ENCODE results near the gene RNF138.

The RNF138 gene

GRCh38 chr18:32139835-32140283 lies 48.2 kb downstream of the RNF138 start:
- H3K79me2 ChIP-seq (ENCODE audit: insufficient read depth, low read length) = no peaks in the 10 kb centered on the region
- H3F3A ChIP-seq (ENCODE audit: low read depth) = no peaks in the 10 kb centered on the region
- no peak overlapping the region for H3K4me3 ChIP-seq (ENCODE audit: low read length, poor library complexity, severe bottlenecking)
- no peaks in the 10 kb centered on the region for H3K9me2 ChIP-seq (replicated peaks; ENCODE audit: low read depth, low read length)
- no peaks in the 10 kb centered on the region for H4K20me1 ChIP-seq (ENCODE audit: insufficient read depth, low read length, poor library complexity, severe bottlenecking)
- H3K36me3 ChIP-seq (ENCODE audit: insufficient read depth, low read length) = no peaks in the 10 kb centered on the region
- H3K4me2 ChIP-seq (ENCODE audit: low read depth, low read length, poor library complexity, severe bottlenecking) = no peak overlapping the region
- peaks cover 9% of the 10 kb centered on the region for H3K4me1 ChIP-seq (ENCODE audit: insufficient read depth, low read length, poor library complexity, severe bottlenecking)
- H3K9me3 ChIP-seq (ENCODE audit: insufficient read depth, low read depth, low read length) = no peaks in the 10 kb centered on the region
- H3K9ac ChIP-seq (ENCODE audit: low read depth, low read length, poor library complexity, severe bottlenecking) = no peak overlapping the region
- TF ChIP-seq CTCF (conservative IDR thresholded peaks at IDR 0.05; ENCODE audit: low read length) (no peak), EZH2phosphoT487 (IDR thresholded peaks at IDR 0.05; ENCODE audit: borderline replicate concordance) (no peak)
- no peak overlapping the region for H2AFZ ChIP-seq (ENCODE audit: low read length)
- no peaks in the 10 kb centered on the region for H3K27me3 ChIP-seq (ENCODE audit: insufficient read depth, low read length, poor library complexity, severe bottlenecking)

GRCh38 chr18:32148185-32148870 lies 56.7 kb downstream of the RNF138 start:
- Histone ChIP-seq H3K9me3 (ENCODE audit: insufficient read depth, low read depth, low read length) (no peaks in the 10 kb centered on the region), H3K36me3 (ENCODE audit: insufficient read depth, low read length) (no peaks in the 10 kb centered on the region), H3K4me2 (ENCODE audit: low read depth, low read length, poor library complexity, severe bottlenecking) (no peak overlapping the region), H4K20me1 (ENCODE audit: insufficient read depth, low read length, poor library complexity, severe bottlenecking) (no peaks in the 10 kb centered on the region), H3F3A (ENCODE audit: low read depth) (no peaks in the 10 kb centered on the region), H3K9me2 (replicated peaks; ENCODE audit: low read depth, low read length) (no peaks in the 10 kb centered on the region), H3K4me3 (ENCODE audit: low read length, poor library complexity, severe bottlenecking) (no peak overlapping the region), H2AFZ (ENCODE audit: low read length) (no peak overlapping the region), H3K79me2 (ENCODE audit: insufficient read depth, low read length) (no peaks in the 10 kb centered on the region), H3K4me1 (ENCODE audit: insufficient read depth, low read length, poor library complexity, severe bottlenecking) (no peaks in the 10 kb centered on the region), H3K9ac (ENCODE audit: low read depth, low read length, poor library complexity, severe bottlenecking) (no peak overlapping the region), H3K27me3 (ENCODE audit: insufficient read depth, low read length, poor library complexity, severe bottlenecking) (no peaks in the 10 kb centered on the region)
- no peak for TF ChIP-seq EZH2phosphoT487 (IDR thresholded peaks at IDR 0.05; ENCODE audit: borderline replicate concordance)
- TF ChIP-seq CTCF (conservative IDR thresholded peaks at IDR 0.05; ENCODE audit: low read length) = no peak

GRCh38 chr18:32152705-32153448 lies 61.2 kb downstream of the RNF138 start:
- no peak for TF ChIP-seq EZH2phosphoT487 (IDR thresholded peaks at IDR 0.05; ENCODE audit: borderline replicate concordance)
- no peak for TF ChIP-seq CTCF (conservative IDR thresholded peaks at IDR 0.05; ENCODE audit: low read length)
- H3K36me3 ChIP-seq (ENCODE audit: insufficient read depth, low read length) = no peaks in the 10 kb centered on the region
- no peak overlapping the region for H2AFZ ChIP-seq (ENCODE audit: low read length)
- no peak overlapping the region for H3K4me3 ChIP-seq (ENCODE audit: low read length, poor library complexity, severe bottlenecking)
- H3K9ac ChIP-seq (ENCODE audit: low read depth, low read length, poor library complexity, severe bottlenecking) = no peak overlapping the region
- H4K20me1 ChIP-seq (ENCODE audit: insufficient read depth, low read length, poor library complexity, severe bottlenecking) = no peaks in the 10 kb centered on the region
- H3K4me2 ChIP-seq (ENCODE audit: low read depth, low read length, poor library complexity, severe bottlenecking) = no peak overlapping the region
- no peaks in the 10 kb centered on the region for H3K4me1 ChIP-seq (ENCODE audit: insufficient read depth, low read length, poor library complexity, severe bottlenecking)
- no peaks in the 10 kb centered on the region for H3K27me3 ChIP-seq (ENCODE audit: insufficient read depth, low read length, poor library complexity, severe bottlenecking)
- H3F3A ChIP-seq (ENCODE audit: low read depth) = no peaks in the 10 kb centered on the region
- no peaks in the 10 kb centered on the region for H3K9me2 ChIP-seq (replicated peaks; ENCODE audit: low read depth, low read length)
- H3K79me2 ChIP-seq (ENCODE audit: insufficient read depth, low read length) = no peaks in the 10 kb centered on the region
- H3K9me3 ChIP-seq (ENCODE audit: insufficient read depth, low read depth, low read length) = no peaks in the 10 kb centered on the region
